ENCODE results near the gene GRAMD4. TPM values are rescaled to one million over a fixed set of nuclear protein-coding genes. Genes with fewer than 3 reads are reported as not detected.

GRAMD4 gene
- total RNA-seq, 1 donor from 2014 or later = 26.1 TPM

DNA sequence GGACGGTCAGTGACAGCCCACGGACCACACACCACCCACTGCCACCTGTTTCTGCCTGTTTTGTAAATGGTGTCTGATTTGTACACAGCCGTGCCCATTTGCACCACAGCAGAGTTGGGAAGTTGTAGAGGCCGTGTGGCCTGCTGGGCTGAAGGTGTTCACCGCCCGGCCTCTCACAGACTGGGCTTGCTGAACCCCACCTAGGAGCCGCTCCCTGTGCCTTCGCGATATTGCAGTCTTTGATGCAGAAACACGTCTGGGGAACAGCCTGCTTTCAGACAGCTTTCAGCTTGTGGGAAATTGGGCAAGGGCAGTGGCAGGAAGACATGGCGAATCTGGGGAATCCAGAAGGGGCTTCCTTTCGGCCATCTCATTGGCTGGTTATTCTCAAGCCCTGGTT is 9.8 kb upstream of the GRAMD4 start:
- Histone ChIP-seq H3K27me3 (ENCODE audit: control insufficient read depth in 3 of 3, insufficient read depth in 3 of 3, low read length in 3 of 3) (no peaks in the 10 kb centered on the region), H3K36me3 (ENCODE audit: control insufficient read depth in 3 of 3, insufficient read depth in 3 of 3, low read length in 3 of 3) (no peaks in the 10 kb centered on the region), H3K9me3 (ENCODE audit: control insufficient read depth in 3 of 3, low read length in 3 of 3) (no peaks in the 10 kb centered on the region), H3K27ac (ENCODE audit: low read depth, low read length) (no peak overlapping the region), H3K9ac (ENCODE audit: low read depth in 1 of 3, low read length in 3 of 3) (peak overlapping the region in 1 of 3 donors; percentile 33), H3K4me1 (ENCODE audit: control insufficient read depth in 3 of 3, insufficient read depth in 3 of 3, low read length in 3 of 3) (peaks cover 21 to 32% (median 29%) of the 10 kb centered on the region in 3 donors), H3K4me3 (ENCODE audit: low read length in 3 of 3) (no peak overlapping the region)

DNA sequence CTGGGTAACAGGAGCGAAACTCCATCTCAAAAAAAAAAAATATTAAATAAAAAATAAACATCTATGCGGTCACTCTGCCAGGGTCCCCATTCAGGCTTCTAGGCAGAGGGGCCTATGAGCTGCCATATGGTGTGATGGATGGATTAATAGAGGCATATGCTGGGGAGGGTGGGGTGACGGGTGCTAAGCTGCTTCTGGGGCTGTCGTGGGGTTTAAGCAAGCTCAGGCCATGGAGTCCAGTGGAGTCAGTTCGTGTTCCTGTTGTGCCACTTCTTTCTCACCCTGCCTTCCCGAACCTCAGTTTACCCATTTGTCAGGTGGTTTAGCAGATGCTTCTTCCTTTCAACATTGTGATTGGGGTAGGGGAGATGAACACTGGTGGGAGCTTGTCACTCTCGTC is 9.0 kb upstream of the GRAMD4 start:
- H3K9ac ChIP-seq (ENCODE audit: low read depth in 1 of 3, low read length in 3 of 3) = no peak overlapping the region
- H3K4me1 ChIP-seq (ENCODE audit: control insufficient read depth in 3 of 3, insufficient read depth in 3 of 3, low read length in 3 of 3) = peaks cover 21 to 32% (median 29%) of the 10 kb centered on the region in 3 donors
- no peak overlapping the region for H3K4me3 ChIP-seq (ENCODE audit: low read length in 3 of 3)
- H3K27me3 ChIP-seq (ENCODE audit: control insufficient read depth in 3 of 3, insufficient read depth in 3 of 3, low read length in 3 of 3) = no peaks in the 10 kb centered on the region
- no peak overlapping the region for H3K27ac ChIP-seq (ENCODE audit: low read depth, low read length)
- H3K36me3 ChIP-seq (ENCODE audit: control insufficient read depth in 3 of 3, insufficient read depth in 3 of 3, low read length in 3 of 3) = no peaks in the 10 kb centered on the region
- H3K9me3 ChIP-seq (ENCODE audit: control insufficient read depth in 3 of 3, low read length in 3 of 3) = no peaks in the 10 kb centered on the region

DNA sequence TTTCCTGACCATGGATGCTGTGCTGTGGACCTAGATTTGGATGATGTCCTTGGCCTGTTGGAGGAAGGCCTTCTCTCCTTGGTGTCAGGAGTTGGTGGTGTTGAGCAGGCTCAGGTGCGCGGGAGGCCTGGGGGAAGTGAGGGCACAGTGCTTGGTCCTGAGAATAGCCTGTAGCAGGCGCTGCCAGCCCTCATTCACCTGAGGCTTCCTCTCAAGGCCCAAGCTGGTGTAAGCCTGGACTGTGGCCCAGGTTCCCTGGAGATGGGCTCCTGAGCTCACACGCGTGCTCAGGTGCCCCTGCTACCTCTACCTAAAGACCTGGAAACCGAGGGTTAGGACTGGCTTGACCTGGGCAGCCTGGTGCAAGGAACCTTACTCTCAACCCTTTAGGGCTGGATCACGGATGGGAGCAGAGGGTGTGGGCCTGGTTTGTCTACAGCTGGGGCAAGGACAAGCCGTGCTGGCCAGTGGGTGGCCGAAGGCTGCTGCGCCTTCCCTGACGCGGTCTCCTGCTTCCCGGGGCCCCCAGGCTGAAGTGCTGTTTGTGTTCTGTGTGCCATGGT is 7.8 kb upstream of the GRAMD4 start:
- Histone ChIP-seq H3K4me1 (ENCODE audit: control insufficient read depth in 3 of 3, insufficient read depth in 3 of 3, low read length in 3 of 3) (peaks cover 21 to 37% (median 31%) of the 10 kb centered on the region in 3 donors), H3K9me3 (ENCODE audit: control insufficient read depth in 3 of 3, low read length in 3 of 3) (no peaks in the 10 kb centered on the region), H3K27ac (ENCODE audit: low read depth, low read length) (no peak overlapping the region), H3K36me3 (ENCODE audit: control insufficient read depth in 3 of 3, insufficient read depth in 3 of 3, low read length in 3 of 3) (no peaks in the 10 kb centered on the region), H3K4me3 (ENCODE audit: low read length in 3 of 3) (no peak overlapping the region), H3K9ac (ENCODE audit: low read depth in 1 of 3, low read length in 3 of 3) (no peak overlapping the region), H3K27me3 (ENCODE audit: control insufficient read depth in 3 of 3, insufficient read depth in 3 of 3, low read length in 3 of 3) (no peaks in the 10 kb centered on the region)

DNA sequence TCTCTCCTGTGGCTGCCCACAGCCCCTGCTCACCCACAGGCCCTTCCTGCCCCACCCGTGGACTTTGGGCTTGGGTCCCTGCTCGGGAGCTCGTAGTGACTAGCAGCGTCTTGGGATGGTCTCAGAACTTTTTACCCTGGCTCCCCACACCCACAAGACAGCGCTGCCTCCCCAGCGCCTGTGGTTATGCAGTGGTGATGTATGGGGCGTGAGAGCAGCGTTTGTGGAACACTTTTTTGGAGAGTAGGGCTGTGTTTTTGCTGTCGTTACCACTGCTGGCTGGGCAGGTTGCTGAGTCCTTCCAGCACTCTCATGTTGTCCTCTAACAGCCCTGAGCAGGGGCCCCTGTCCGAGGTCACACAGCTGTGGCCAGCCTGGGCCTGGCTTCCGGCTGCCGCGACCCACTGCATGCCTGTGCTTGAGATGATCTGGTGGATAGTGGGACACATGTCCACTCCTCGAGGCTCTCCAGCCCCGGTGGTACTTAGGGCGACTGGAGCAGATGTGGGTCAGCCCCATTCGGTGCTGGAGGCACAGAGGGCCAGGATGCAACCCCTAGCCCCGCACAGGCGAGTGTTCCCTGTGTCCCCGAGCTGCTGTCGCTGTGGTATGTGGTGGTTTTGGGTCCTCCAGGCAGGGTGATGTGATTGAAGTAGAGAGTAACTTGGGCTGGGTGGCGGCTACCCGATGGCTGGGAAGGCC is 7.1 kb upstream of the GRAMD4 start:
- Histone ChIP-seq H3K4me3 (ENCODE audit: low read length in 3 of 3) (no peak overlapping the region), H3K9me3 (ENCODE audit: control insufficient read depth in 3 of 3, low read length in 3 of 3) (no peaks in the 10 kb centered on the region), H3K27me3 (ENCODE audit: control insufficient read depth in 3 of 3, insufficient read depth in 3 of 3, low read length in 3 of 3) (no peaks in the 10 kb centered on the region), H3K9ac (ENCODE audit: low read depth in 1 of 3, low read length in 3 of 3) (no peak overlapping the region), H3K4me1 (ENCODE audit: control insufficient read depth in 3 of 3, insufficient read depth in 3 of 3, low read length in 3 of 3) (peaks cover 26 to 44% (median 37%) of the 10 kb centered on the region in 3 donors), H3K36me3 (ENCODE audit: control insufficient read depth in 3 of 3, insufficient read depth in 3 of 3, low read length in 3 of 3) (no peaks in the 10 kb centered on the region), H3K27ac (ENCODE audit: low read depth, low read length) (no peak overlapping the region)

DNA sequence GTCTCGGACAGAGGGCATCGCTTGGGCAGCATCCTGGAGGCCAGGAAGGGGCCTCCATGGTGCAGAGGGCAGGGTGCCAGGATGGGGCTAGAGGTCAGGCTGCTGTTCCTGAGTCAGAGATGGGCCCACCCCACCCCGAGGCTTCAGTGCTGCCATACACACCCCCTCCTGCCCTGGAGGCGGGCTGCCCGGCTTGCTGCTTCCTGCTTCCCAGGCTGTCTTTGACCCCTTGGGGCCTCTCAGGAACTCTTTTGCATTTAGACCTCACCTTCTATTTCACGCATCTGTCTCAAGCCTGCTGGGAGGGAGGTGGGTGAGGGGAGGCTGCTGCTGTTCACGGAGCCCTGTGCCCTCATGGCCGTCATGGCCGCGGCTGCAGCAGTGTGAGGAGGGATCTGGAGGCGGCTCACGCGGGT is 6.6 kb upstream of the GRAMD4 start:
- H3K4me1 ChIP-seq (ENCODE audit: control insufficient read depth in 3 of 3, insufficient read depth in 3 of 3, low read length in 3 of 3) = peaks cover 32 to 49% (median 43%) of the 10 kb centered on the region in 3 donors
- H3K9me3 ChIP-seq (ENCODE audit: control insufficient read depth in 3 of 3, low read length in 3 of 3) = no peaks in the 10 kb centered on the region
- peak overlapping the region in 1 of 3 donors; percentile 8 for H3K9ac ChIP-seq (ENCODE audit: low read depth in 1 of 3, low read length in 3 of 3)
- H3K27ac ChIP-seq (ENCODE audit: low read depth, low read length) = no peak overlapping the region
- no peak overlapping the region for H3K4me3 ChIP-seq (ENCODE audit: low read length in 3 of 3)
- H3K36me3 ChIP-seq (ENCODE audit: control insufficient read depth in 3 of 3, insufficient read depth in 3 of 3, low read length in 3 of 3) = no peaks in the 10 kb centered on the region
- no peaks in the 10 kb centered on the region for H3K27me3 ChIP-seq (ENCODE audit: control insufficient read depth in 3 of 3, insufficient read depth in 3 of 3, low read length in 3 of 3)

DNA sequence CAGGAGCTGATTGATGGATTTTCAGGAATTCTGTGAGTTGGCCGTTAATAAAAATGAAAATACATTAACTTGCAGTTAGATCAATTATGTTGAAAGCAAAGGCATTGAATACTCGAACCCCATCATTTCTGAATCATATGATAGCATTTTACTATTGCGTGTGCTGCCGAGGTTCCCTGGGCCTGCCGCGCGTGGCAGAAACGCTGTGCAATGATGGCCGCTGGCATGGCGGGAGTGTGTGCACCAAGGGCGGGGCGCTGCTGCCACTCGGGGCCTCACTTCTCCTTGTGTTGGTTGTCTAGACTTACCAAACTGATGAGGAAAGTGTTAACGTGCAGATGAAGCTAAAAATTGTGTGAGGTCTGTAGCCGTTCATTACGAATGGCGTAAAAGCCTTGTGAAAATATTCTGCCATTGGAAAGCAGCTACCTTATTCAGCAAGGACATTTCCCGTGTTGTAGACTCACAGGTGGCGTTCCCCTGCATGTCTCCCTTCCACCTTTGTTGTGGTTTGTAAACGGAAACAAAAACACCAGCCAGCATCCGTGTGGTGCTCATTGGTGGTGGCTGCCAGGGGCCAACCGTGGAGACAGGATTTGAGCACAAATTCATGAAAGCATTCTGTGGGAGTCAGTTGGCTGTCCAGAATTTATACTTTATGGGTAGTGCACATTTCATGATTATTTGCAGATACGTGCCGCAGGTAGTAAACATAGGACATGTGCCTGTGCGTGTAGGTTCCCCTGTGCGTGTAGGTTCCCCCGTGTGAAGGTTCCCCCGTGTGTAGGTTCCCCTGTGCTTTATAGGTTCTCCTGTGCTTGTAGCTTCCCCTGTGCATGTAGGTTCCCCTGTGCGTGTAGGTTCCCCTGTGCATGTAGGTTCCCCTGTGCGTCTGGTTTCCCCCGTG is 5.9 kb upstream of the GRAMD4 start:
- Histone ChIP-seq H3K4me3 (ENCODE audit: low read length in 3 of 3) (no peak overlapping the region), H3K9ac (ENCODE audit: low read depth in 1 of 3, low read length in 3 of 3) (no peak overlapping the region), H3K4me1 (ENCODE audit: control insufficient read depth in 3 of 3, insufficient read depth in 3 of 3, low read length in 3 of 3) (peaks cover 39 to 56% (median 49%) of the 10 kb centered on the region in 3 donors), H3K27me3 (ENCODE audit: control insufficient read depth in 3 of 3, insufficient read depth in 3 of 3, low read length in 3 of 3) (no peaks in the 10 kb centered on the region), H3K27ac (ENCODE audit: low read depth, low read length) (no peak overlapping the region), H3K36me3 (ENCODE audit: control insufficient read depth in 3 of 3, insufficient read depth in 3 of 3, low read length in 3 of 3) (no peaks in the 10 kb centered on the region), H3K9me3 (ENCODE audit: control insufficient read depth in 3 of 3, low read length in 3 of 3) (no peaks in the 10 kb centered on the region)

DNA sequence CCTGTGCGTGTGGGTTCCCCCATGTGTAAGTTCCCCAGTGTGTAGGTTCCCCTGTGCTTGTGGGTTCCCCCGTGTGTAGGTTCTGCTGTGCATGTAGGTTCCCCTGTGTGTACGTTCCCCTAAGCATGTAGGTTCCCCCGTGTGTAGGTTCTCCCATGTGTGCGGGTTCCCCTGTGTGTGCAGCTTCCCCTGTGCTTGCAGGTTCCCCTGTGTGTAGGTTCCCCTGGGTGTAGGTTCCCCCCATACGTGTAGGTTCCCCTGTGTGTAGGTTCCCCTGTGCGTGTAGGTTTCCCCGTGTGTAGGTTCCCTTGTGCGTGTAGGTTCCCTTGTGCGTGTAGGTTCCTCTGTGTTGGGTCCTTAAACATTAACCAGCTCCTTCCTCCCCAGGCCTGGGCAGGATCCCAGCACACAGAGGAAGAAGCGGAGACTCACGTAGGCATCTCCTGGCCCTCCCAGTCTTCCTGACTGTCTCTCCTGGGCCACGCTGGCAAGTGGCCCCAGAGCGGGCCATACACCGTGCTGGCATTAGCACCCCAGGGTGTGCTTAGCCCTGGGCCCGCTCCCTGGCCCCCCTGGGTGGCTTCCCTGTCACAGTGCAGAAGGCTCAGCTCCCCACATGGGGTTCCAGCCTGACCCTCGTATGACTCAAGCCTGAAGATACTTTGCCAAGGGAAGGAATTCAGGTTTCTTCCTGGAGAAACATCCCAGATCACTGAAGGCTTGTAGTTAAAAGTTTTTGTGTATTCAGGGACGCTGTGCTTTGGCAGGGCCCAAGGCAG is 2.8 kb upstream of the GRAMD4 start:
- H3K27ac ChIP-seq (ENCODE audit: low read depth, low read length) = no peak overlapping the region
- H3K9me3 ChIP-seq (ENCODE audit: control insufficient read depth in 3 of 3, low read length in 3 of 3) = no peaks in the 10 kb centered on the region
- H3K9ac ChIP-seq (ENCODE audit: low read depth in 1 of 3, low read length in 3 of 3) = peak overlapping the region in 1 of 3 donors; percentile 16
- no peaks in the 10 kb centered on the region for H3K27me3 ChIP-seq (ENCODE audit: control insufficient read depth in 3 of 3, insufficient read depth in 3 of 3, low read length in 3 of 3)
- no peak overlapping the region for H3K4me3 ChIP-seq (ENCODE audit: low read length in 3 of 3)
- no peaks in the 10 kb centered on the region for H3K36me3 ChIP-seq (ENCODE audit: control insufficient read depth in 3 of 3, insufficient read depth in 3 of 3, low read length in 3 of 3)
- H3K4me1 ChIP-seq (ENCODE audit: control insufficient read depth in 3 of 3, insufficient read depth in 3 of 3, low read length in 3 of 3) = peaks cover 48 to 66% (median 63%) of the 10 kb centered on the region in 3 donors

DNA sequence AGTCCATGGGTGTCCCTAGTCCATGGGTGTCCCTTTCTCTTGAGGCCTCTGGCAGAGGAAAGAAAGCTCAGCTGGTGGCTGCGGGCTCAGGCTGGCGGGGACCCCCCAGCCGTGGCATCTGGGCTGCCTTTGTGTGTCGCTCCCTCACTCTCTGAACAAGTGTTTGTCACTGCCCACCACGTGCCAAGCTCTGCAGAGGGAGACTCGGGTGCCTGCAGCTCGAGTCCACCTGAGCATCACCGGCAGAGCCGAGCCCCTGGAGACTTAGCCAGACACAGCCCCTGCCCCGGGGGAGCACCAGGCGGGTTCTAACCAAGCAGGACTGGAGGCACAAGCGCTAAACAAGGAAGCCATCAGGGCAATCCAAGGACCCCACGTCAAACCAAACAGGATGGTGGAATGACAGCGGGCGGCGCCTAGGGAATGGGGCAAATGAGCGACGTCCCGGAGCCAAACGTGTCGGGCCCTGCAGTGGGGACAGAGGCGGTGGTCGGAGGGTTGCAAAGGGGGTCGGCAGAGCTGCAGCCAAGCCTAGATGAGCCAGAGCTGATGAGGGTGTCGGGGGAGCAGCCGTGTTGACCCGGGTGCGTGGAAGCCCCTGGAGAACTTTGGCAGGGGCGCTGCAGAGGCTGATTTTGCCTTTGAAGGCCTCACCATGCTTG is 2.1 kb upstream of the GRAMD4 start:
- Histone ChIP-seq H3K36me3 (ENCODE audit: control insufficient read depth in 3 of 3, insufficient read depth in 3 of 3, low read length in 3 of 3) (no peaks in the 10 kb centered on the region), H3K27me3 (ENCODE audit: control insufficient read depth in 3 of 3, insufficient read depth in 3 of 3, low read length in 3 of 3) (no peaks in the 10 kb centered on the region), H3K9me3 (ENCODE audit: control insufficient read depth in 3 of 3, low read length in 3 of 3) (no peaks in the 10 kb centered on the region), H3K9ac (ENCODE audit: low read depth in 1 of 3, low read length in 3 of 3) (peak overlapping the region in 1 of 3 donors; percentile 16), H3K4me1 (ENCODE audit: control insufficient read depth in 3 of 3, insufficient read depth in 3 of 3, low read length in 3 of 3) (peaks cover 41 to 58% (median 56%) of the 10 kb centered on the region in 3 donors), H3K27ac (ENCODE audit: low read depth, low read length) (no peak overlapping the region), H3K4me3 (ENCODE audit: low read length in 3 of 3) (no peak overlapping the region)

DNA sequence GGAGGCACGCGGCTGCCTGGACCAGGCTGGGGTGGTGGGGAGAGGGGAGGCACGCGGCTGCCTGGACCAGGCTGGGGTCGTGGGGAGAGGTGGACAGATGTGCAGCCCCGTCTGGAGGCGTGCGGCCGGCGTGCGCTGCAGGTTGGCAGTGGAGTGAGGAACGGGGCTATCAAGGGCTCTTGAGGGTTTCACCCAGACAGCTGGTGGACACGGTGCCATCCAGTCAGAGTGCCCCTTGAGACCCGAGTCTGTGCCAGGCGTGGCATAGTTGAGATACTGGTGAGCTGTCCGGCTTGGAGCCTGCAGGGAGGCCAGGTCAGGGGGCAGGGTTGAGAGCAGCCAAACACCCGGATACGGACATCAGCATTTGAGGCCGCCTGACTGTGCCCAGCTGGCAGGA is 1.5 kb upstream of the GRAMD4 start:
- Histone ChIP-seq H3K9me3 (ENCODE audit: control insufficient read depth in 3 of 3, low read length in 3 of 3) (no peaks in the 10 kb centered on the region), H3K27me3 (ENCODE audit: control insufficient read depth in 3 of 3, insufficient read depth in 3 of 3, low read length in 3 of 3) (no peaks in the 10 kb centered on the region), H3K36me3 (ENCODE audit: control insufficient read depth in 3 of 3, insufficient read depth in 3 of 3, low read length in 3 of 3) (no peaks in the 10 kb centered on the region), H3K9ac (ENCODE audit: low read depth in 1 of 3, low read length in 3 of 3) (peak overlapping the region in 1 of 3 donors; percentile 8), H3K4me1 (ENCODE audit: control insufficient read depth in 3 of 3, insufficient read depth in 3 of 3, low read length in 3 of 3) (peaks cover 35 to 53% (median 50%) of the 10 kb centered on the region in 3 donors), H3K4me3 (ENCODE audit: low read length in 3 of 3) (no peak overlapping the region), H3K27ac (ENCODE audit: low read depth, low read length) (peak overlapping the region; percentile 3)

Measured in skeletal muscle tissue (tissue), 4 donors.